Measurements from ENCODE around the gene NFIB.

NFIB gene

GRCh38 chr9:14179449-14179848, 134.5 kb downstream of the NFIB start:
- no peak for DNase-seq

- DNase-seq = no peak
Measured at GRCh38 chr9:14175778-14176177, 138.2 kb downstream of the NFIB start.

- DNase-seq = no peak
Measured at GRCh38 chr9:14173713-14174112, 140.2 kb downstream of the NFIB start.

- no peak for DNase-seq
Measured at GRCh38 chr9:14170973-14171596, 142.9 kb downstream of the NFIB start.

GRCh38 chr9:14170392-14170931, 143.5 kb downstream of the NFIB start:
- no peak for DNase-seq

- no peak for DNase-seq
Measured at GRCh38 chr9:14168381-14168780, 145.6 kb downstream of the NFIB start.

GRCh38 chr9:14165376-14166035, 148.4 kb downstream of the NFIB start:
- DNase-seq = no peak

- no peak for DNase-seq
Measured at GRCh38 chr9:14164908-14165307, 149.0 kb downstream of the NFIB start.

GRCh38 chr9:14159440-14160216, 154.3 kb downstream of the NFIB start:
- no peak for DNase-seq

GRCh38 chr9:14158916-14159315, 155.0 kb downstream of the NFIB start:
- no peak for DNase-seq

GRCh38 chr9:14158136-14158813, 155.7 kb downstream of the NFIB start:
- DNase-seq = no peak

- DNase-seq = no peak
Measured at GRCh38 chr9:14157191-14157590, 156.8 kb downstream of the NFIB start.

- no peak for DNase-seq
Measured at GRCh38 chr9:14156046-14156445, 157.9 kb downstream of the NFIB start.

- DNase-seq = no peak
Measured at GRCh38 chr9:14155237-14155636, 158.7 kb downstream of the NFIB start.

- no peak for DNase-seq
Measured at GRCh38 chr9:14153310-14153720, 160.6 kb downstream of the NFIB start.

GRCh38 chr9:14151451-14151850, 162.5 kb downstream of the NFIB start:
- no peak for DNase-seq

- DNase-seq = no peak
Measured at GRCh38 chr9:14148501-14149103, 165.3 kb downstream of the NFIB start.

GRCh38 chr9:14147738-14148137, 166.2 kb downstream of the NFIB start:
- DNase-seq = no peak

- no peak for DNase-seq
Measured at GRCh38 chr9:14146201-14146874, 167.6 kb downstream of the NFIB start.

GRCh38 chr9:14144215-14144614, 169.7 kb downstream of the NFIB start:
- no peak for DNase-seq

GRCh38 chr9:14141699-14142098, 172.2 kb downstream of the NFIB start:
- no peak for DNase-seq

GRCh38 chr9:14140096-14140697, 173.7 kb downstream of the NFIB start:
- DNase-seq = no peak
